ENCODE results near the gene HYOU1.
"Not testable (repeated sequence)": the region's sequence is repeated elsewhere in the genome, so short reads cannot be mapped to it uniquely, and the experiment has no call there.

Gene HYOU1

DNA sequence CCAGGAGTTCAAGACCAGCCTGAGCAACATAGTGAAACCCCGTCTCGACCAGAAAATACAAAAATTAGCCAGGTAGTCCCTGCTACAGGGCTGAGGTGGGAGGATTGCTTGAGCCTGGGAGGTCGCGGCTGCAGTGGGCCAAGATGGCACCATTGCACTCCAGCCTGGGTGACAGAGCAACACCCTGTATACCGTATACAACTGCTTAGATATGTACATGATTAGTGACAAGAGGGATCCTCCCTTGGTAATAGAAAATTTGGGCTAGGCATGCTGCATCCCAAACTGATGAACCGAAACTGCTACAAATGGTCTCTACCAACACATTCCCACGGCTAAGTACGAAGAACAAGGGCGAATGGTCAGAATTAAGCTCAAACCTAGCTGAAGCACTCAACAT, 14.1 kb downstream of the HYOU1 start:
- DNase-seq = no peak

DNA sequence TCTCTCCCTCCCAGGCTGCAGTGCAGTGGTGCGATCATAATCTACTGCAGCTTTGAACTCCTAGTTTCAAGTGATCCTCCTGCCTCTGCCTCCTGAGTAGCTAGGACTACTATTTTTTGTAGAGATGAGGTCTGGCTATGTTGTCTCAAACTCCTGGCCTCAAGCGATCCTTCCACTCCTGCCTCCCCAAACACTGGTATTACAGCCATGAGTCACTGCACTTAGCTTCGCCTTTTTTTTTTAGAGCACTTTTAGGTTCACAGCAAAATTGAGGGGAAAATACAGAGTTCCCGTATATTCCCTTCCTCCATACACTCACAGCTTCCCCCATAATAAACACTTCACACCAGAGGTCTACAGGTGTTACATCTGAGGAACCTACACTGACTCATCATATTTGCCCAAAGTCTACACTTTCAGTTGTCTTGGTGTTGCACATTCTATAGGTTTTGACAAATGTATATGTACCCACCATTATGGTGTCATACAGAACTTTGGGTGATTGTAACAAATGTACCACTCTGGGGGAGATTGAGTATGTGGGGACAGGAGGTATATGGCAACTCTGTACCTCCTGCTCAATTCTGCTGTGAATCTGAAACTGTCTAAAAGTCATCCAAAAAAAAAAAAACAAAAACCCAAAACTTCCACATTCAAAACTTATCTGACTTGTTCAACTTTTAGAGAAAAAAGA, 15.0 kb downstream of the HYOU1 start:
- no peak for DNase-seq

DNA sequence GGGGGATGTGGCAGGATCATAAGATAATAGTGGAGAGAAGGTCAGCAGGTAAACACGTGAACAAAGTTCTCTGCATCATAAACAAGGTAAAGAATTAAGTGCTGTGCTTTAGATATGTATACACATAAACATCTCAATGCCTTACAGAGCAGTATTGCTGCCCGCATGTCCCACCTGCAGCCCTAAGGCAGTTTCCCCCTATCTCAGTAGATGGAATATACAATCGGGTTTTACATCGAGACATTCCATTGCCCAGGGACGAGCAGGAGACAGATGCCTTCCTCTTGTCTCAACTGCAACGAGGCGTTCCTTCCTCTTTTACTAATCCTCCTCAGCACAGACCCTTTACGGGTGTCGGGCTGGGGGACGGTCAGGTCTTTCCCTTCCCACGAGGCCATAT, 17.5 kb downstream of the HYOU1 start:
- DNase-seq = not testable (repeated sequence)

DNA sequence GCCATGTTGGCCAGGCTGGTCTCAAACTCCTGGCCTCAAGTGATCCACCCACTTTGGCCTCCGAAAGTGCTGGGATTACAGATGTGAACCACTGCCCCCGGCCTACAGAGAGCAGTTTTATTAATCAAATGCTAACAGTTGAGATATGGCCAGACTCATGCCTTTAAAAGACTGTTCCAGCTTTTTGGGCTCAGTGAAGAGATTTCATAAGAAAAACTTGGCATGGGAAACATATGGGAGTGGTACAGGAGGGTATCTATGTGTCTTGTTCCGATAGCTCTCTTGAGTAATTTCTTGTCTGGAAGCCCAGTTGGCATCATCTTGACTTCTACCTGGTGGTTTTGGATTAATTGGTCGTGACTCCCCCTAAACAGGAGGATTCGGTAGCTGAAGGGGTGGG, 18.1 kb downstream of the HYOU1 start:
- no peak for DNase-seq

DNA sequence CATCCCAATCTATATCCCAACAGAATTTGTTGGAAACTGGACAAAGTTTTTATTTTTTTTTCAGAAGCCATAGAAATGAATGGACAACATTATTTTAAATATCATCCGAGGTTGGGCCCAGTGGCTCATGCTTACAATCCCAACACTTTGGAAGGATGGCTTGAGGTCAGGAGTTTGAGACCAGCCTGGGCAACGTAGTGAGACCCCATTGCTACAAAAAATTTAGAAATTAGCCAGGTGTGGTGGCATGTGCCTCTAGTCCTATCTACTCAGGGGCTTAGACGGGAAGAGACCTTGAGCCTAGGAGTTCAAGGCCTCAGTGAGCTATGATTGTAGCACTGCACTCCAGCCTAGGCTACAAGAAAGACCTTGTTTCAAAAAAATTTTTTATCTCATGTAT, 22.2 kb downstream of the HYOU1 start:
- no peak for DNase-seq

DNA sequence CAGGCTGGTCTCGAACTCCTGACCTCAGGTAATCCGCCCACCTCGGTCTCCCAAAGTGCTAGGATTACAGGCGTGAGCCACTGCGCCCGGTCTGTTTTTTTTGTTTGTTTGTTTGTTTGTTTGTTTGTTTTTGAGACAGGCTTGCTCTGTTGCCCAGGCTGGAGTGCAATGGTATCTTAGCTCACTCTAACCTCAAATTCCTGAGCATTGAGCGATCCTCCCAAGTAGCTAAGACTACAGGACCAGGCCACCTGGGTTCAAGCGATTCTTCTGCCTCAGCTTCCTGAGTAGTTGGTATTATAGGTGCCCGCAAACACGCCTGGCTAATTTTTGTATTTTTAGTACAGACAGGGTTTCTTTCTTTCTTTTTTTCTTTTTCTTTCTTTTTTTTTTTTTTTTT, 23.6 kb downstream of the HYOU1 start:
- not testable (repeated sequence) for DNase-seq

DNA sequence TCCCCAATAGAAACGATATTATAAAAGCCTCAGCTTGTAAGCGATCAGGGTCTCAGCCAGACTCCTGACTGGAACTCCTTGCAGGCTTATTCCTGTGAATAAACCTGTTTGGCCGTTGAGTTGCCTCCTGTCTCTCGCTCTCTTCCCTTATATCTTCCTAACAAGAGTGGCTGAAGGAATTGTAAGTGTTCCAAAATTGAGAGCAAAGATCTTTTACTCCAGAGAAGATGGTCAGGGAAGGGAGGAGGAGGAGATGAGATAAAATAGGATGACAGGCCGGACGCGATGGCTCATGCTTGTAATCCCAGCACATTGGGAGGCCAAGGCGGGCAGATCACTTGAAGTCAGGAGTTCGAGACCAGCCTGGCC, 25.1 kb downstream of the HYOU1 start:
- no peak for DNase-seq

DNA sequence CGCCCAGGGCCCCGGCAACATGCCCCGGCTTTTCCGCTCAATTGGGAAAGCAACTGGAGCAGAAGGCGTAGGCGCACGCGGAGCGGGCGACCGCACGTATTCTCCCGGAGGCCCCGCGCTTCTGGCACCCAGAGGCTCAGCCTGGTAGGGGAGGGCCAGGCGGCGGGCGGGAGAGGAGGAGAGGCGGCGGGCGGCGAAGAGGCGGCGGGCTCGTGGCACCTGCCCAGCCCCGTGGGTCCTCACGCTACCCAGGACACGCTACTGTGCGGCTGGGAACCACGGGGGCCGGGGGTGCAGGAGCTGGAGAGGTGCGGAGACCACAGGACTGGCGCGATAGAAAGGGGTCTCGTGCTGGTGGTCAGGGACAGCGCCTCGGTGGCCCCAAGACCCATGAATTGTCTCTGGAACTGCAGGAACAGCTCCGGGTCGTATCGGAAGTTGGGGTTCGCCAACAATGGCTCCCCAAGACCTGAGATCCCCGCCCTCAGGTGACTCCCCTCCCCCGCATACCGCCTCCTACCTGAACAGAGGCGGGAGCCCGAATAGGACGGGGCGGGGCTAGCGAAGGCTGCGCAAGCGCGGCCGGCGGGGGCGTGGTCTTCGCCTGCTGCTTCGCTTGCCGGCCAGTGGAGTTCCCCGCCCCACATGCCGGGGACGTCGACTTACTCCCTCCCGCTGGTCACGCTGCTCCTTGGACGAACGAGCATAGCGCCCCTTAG, 26.5 kb downstream of the HYOU1 start, which contains the start of gene SLC37A4:
TSS of gene SLC37A4 (minus strand) at position 549 of the 719 bp plus-strand sequence.
- peak; percentile 99 for DNase-seq

DNA sequence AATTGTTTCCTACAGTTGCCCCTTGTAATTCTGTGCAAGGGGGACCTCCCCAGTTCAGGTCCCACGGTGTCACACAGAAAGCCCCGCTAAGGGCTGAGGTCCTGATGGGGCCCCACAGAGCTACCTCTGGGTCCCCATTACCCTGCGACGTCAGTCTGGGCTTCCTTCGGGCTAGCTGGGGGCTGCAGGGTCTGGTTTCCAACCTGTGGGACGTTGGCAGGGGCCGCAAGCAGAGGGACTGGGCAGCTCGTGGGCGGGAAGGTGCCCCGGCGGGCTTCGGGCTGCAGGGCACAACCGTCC, 27.0 kb downstream of the HYOU1 start:
- no peak for DNase-seq

DNA sequence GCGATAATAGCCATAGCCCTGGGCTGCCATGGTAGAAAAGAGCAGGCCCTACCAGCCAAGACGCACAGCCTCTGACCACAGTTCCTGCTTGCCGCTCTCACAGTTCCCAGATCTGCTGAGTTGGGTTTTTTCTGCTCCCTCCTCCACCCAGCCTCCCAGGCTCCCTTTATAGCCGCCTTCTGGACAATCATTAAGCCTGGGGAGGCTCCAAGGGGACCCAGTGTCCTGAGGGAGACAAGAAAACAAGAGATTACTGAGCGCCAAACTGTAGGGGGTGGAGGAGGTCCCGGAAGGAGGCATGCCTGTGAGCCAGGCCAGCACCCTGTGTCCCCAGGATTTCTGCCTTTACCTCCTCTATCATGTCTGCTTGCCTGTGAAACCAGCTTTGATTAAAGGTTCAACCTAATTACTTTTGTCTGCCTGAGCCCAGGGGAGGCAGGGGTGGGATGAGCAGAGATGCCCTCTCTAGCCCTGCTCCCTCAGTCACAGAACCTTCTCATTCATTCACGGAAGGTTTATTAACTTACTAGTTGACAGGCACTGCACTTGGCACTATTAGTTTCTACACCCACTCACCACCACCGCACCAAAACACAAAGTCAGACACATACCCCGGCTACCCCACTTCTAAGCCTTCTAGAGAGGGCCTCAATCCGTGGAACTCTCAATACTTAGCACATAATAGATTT, 27.5 kb downstream of the HYOU1 start:
- DNase-seq = no peak

DNA sequence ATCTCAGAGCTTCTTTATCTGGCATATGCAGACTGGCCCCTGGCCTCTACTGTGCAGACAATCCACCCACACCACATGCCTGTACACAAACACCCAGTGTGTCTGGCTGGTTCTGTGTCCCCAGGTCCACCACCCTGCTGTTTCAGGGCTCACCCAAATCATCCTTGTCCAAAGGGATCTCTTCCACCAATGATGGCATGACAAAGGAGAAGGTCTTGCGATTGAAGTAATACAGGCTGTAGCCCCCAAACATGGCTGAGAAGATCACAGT, 28.0 kb downstream of the HYOU1 start:
- DNase-seq = no peak

DNA sequence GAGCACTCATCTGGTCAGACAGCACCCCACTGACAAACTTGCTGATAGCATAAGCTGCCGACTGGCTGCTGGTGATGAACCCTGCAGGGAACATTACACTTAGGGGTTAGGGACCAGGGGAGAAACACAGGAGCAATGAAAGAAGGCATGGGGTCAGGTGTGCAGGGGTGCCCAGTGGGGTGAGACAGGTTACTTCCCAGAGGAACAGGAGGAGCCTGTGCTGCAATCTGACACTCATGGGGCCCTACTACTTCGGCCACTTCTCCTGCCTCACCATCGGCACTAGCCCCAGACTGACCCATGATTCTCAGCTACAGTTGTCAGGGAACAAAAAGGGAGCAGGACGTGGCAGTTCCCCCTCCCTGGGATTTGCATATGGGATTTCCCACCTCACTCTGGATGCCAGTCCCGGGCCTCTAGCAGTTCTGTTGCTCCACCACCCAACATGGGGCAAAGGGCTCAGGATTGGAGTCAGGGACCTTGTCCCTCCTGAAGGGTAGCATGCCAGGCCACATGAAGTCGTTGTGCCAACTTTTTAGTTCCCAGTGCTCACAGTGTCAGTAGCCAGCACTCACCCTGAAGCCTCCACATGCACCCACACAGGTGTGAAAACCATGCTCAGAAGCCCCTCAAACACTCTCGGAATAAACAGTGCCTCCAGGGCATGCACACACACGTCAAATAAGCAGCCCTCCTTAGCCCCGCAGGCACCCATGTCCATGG, 28.5 kb downstream of the HYOU1 start:
- no peak for DNase-seq

DNA sequence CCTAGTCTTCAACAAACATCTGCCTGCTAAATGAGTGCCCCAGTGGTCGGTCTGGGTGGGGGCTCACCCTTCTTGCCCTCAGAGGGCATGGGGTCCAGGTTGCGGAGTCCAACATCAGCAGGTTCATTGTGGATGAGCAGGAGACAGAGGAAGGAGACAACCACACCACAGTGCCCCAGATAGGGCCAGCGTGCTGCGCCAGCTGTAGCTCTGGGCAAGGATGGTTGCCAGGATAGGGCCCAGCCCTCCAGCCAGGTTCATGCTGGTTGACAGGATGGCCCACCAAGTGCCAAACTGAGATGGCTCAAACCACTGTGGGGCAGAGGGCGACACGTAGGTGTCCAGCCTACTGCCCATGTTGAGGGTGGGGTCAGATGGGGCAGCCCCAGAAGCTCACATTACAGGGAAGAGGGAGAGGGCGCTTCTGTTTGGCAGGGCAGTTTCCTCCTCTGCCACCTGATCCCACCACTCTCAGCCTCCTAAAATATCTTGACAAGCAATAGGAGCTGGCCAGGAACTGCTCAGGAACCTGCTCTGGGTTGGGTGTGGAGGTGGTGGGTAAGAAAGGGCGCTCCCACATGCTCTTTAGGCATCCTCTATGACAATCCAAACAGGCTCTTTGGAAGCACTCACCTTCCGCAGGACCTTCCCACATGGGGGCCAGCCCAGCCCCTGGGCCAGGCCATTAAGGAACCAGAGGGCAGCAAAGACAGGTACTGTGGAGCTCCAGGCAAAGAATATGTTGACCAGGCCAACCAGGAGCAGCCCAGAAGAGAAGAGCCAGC, 29.3 kb downstream of the HYOU1 start:
- DNase-seq = no peak

DNA sequence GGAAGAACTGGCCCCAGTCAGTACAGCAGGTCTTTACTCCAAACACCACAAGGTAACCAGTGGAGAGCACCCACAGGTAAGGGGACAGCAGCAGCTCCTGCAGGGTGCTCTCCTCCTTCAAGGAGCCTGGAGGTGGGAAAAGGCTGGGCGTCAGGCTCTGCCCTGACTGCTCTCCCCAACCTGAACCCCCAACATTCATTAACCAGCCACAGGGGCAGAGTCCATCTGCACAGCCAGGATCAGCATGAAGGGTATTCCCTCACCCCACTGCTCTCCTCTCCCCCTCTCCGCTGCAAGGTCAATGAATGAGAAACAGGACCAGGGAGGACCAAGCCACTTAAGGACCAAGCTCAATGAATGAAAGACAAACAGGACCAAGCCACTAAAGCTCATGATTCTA, 30.0 kb downstream of the HYOU1 start:
- no peak for DNase-seq

DNA sequence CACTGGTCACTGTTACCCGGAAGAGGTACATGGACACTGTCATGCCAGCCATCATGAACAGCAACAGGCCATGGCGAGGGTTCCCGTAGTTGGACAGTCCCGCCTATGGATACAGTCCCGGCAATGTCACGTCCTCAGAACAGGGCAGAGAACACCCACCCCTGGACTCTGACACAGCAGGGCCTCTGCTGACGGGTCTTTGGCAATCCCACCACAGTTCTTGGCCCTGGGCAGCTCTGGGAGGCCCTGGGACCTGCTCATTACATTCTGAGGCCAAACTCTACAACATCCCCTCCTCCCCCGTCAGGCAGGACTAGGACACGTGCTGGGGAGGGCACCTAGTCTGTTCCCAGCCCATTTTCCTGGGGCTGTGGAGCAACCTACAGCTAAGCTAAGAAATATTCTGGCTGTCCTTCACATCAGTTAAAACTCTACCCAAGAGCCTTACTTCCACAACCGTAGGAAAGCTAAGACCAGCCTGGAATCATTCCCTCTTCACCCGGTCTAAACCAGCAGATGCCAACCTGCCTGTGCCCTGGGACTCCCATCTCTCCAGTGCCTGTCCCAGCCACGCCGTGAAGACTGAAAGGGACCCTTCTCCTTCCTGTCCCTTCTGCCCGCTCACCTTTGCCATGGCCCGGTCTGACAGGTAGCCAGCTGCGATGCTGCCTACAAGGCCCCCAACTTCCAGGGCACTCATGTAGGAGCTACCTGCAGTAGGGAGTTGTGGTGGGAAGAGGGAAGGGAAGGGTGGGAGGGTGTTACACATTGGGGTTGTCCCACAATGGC, 30.8 kb downstream of the HYOU1 start:
- no peak for DNase-seq

DNA sequence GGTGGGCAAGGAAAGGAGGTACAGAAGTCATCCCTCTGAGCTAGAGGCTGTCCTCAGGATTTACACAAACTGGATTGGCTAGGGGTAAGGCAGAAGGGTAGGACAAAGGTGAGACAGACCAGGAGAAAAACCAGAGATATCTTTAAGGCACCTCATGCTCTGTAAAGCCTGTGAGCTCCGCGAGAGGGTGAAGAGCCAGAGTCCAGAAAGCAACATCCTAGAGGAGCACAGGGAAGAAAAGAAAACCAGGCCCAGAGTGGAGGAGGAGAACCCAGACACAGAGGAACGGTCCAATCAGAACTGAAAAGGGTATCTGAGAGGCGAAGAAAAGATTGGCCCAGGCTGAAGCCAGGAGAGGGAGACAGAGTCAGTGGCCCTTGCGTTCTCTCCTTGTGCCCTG, 31.5 kb downstream of the HYOU1 start:
- no peak for DNase-seq

DNA sequence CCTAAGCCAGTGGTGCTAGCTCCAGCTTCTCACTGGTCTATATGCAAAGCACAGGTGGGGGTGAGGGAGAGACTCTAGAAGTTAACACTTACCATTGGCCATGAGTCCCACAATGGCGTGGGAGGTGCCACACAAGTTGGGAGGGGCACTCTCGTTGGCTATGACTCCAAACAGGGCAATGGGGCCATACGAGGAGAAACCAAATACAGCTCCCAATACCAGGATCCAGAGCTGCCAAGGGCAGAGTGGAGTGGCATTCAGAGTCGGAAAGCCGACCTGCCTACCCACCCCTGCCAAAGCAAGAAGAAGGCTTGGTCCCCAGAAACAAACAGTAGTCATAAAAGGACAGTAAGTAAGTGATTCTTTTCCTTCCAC, 31.9 kb downstream of the HYOU1 start:
- DNase-seq = no peak

DNA sequence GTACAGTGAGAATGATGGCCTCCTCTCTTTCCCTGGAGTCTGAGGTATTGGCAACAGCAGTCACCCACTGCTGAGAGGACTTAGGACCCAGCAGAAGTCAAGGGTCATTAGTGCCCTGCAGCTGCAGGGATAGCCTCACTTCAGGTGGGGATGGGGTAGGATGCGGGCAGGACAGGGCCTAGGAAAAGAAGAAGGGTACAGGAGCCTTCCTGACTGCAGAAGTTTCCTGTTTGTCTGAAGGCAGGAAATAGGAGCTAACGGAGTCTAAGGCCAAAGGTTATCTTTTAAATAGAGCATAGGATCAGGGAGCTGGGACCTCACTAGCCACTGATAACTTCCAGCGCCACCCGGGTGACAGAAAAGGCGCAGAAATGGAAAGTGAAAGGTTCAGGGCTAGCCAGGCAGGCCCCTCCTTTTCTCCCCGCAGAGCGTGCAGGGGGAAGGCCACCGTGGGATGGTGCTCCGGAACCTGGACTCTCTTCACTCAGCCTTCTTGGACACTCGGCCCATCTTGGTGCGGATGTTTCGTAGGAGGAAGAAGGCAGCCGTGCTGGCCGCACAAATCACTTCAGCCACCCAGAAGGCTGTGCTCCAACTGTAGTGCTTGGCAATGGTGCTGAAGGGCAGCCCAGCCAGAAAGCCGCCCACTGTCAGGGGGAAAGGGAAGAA, 32.4 kb downstream of the HYOU1 start:
- DNase-seq = no peak

DNA sequence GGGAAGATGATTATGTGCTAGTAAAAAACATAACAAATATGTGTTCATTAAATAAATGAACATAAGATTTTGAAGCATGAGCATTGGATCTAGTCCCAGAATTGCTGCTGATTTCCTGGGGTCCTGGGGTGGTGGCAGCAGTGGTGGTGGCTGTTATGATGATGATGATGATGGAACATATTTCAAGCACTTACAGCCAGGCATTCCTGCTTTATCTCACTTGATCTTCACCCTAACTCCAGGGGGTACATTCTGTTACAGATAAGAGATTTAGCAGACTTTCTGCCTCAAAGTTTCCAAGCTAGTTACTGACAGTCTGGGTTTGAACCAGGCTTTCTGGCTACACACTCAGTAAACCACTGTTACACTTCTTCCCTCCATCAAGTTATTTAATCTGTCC, 33.3 kb downstream of the HYOU1 start:
- DNase-seq = no peak

DNA sequence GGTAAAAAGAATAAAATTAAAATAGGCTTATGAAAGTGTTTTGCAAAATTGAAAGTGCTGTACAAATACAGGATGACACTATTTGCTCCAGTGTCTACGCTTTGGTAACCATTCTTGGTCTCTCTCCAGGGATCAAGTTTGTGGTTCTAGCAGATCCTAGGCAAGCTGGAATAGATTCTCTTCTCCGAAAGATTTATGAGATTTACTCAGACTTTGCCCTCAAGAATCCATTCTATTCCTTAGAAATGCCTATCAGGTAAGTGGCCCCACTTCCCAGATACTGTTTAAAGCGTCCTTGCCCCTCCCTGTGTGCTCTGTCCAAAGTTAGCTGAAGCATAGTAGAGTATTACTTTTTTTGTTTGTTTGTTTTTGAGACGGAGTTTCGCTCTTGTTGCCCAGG, 35.4 kb downstream of the HYOU1 start:
- no peak for DNase-seq

DNA sequence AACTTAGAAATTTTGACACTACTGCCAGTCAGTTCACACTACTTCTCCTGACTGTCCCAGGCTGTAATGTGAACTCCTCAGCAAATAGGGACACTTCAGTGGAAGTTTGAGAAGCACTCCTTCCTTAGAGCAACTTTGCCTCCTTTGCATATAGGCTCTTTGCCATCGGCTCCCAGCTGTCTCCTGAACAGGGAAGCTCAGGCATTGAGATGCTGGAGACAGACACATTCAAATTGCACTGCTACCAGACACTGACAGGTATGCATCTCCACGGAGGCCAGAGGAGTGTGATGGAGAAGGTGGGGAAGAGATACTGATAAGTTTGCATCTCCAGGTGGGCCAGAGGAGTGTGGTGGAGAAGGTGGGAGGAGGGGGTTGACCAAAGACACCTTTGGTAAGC, 37.0 kb downstream of the HYOU1 start:
- no peak for DNase-seq
